H1 (cell line): ENCODE data around the gene CTDP1. TPM values are rescaled to one million over a fixed set of nuclear protein-coding genes. Genes with fewer than 3 reads are reported as not detected.

ENCODE experiments used
- EZH2 ChIP-seq: fragments of 200-600 bp; sonication (generic); IDR thresholded peaks from 2 replicates; pipeline ENCODE4 v1.7.1; 2012; ENCODE audit warnings: low read depth, mild to moderate bottlenecking, moderate library complexity, low read length, inconsistent platforms; ENCODE audit not compliant: severe bottlenecking
- NRF1 ChIP-seq: IDR thresholded peaks from 2 replicates; pipeline ENCODE4 v1.6.1; 2011; ENCODE audit warnings: mild to moderate bottlenecking, low read depth, low read length, improper control_type of control experiment
- RXRA ChIP-seq: IDR thresholded peaks from 2 replicates; pipeline ENCODE4 v1.6.1; 2011; ENCODE audit warnings: low read depth, mild to moderate bottlenecking, low read length, moderate library complexity; ENCODE audit not compliant: insufficient read depth
- SP1 ChIP-seq: IDR thresholded peaks from 2 replicates; pipeline ENCODE4 v1.6.1; 2011; ENCODE audit warnings: low read depth, low read length
- SP2 ChIP-seq: IDR thresholded peaks from 2 replicates; pipeline ENCODE4 v1.6.1; 2012; ENCODE audit warnings: mild to moderate bottlenecking, low read length, inconsistent platforms
- polyA plus RNA-seq, 7 experiments: library from polyadenylated mRNA; depleted of rRNA in 3 of 7; stranded (reverse) in 5 of 7; unstranded in 2 of 7; fragments of >200 nt in 5 of 7; fragments of 200-250 nt in 2 of 7; gene quantifications; 1 replicate in 5 of 7; 2 replicates in 1 of 7; 4 replicates in 1 of 7; pipeline versions ENCODE4 v1.2.1 to v1.2.3, GENCODE V29; 2011 to 2013; ENCODE audit warnings: missing spikeins in 2 of 7, mixed read lengths in 2 of 7
- total RNA-seq: library from RNA; stranded (reverse); fragmentation: NEBNext Ultra II Directional; extraction: Animal tissue kit (Norgen Biotek cat#: 25700); gene quantifications from 2 replicates; pipeline ENCODE4 v1.2.1, GENCODE V29; 2021
- TF ChIP-seq, protein P1 (sequence below): fragments of 300-600 bp; sonication (generic); IDR thresholded peaks from 2 replicates; pipeline ENCODE4 v1.7.1; 2012; ENCODE audit warnings: low read length, moderate library complexity, mild to moderate bottlenecking, inconsistent platforms; ENCODE audit not compliant: insufficient replicate concordance
- TF ChIP-seq, protein P2 (sequence below), 3 experiments: IDR thresholded peaks; 1 replicate in 2 of 3; 2 replicates in 1 of 3; pipeline versions ENCODE4 v1.5.1 to v1.6.1; 2011; ENCODE audit warnings: low read length in 3 of 3, mild to moderate bottlenecking in 3 of 3, inconsistent platforms in 2 of 3, low read depth in 1 of 3, moderate library complexity in 1 of 3; ENCODE audit not compliant: insufficient read depth in 1 of 3; ENCODE audit errors: control extremely low read depth in 1 of 3

Gene CTDP1
- total and polyA plus RNA-seq, 2 of the 8 experiments (the other 6 are each of a cell fraction or from before 2014, with no cell fraction given), result 16.6 to 37.0 TPM

GRCh38 chr18:79678665-79679551 is 695 bp upstream of the CTDP1 start (continued):
- TF ChIP-seq, protein P1, sequence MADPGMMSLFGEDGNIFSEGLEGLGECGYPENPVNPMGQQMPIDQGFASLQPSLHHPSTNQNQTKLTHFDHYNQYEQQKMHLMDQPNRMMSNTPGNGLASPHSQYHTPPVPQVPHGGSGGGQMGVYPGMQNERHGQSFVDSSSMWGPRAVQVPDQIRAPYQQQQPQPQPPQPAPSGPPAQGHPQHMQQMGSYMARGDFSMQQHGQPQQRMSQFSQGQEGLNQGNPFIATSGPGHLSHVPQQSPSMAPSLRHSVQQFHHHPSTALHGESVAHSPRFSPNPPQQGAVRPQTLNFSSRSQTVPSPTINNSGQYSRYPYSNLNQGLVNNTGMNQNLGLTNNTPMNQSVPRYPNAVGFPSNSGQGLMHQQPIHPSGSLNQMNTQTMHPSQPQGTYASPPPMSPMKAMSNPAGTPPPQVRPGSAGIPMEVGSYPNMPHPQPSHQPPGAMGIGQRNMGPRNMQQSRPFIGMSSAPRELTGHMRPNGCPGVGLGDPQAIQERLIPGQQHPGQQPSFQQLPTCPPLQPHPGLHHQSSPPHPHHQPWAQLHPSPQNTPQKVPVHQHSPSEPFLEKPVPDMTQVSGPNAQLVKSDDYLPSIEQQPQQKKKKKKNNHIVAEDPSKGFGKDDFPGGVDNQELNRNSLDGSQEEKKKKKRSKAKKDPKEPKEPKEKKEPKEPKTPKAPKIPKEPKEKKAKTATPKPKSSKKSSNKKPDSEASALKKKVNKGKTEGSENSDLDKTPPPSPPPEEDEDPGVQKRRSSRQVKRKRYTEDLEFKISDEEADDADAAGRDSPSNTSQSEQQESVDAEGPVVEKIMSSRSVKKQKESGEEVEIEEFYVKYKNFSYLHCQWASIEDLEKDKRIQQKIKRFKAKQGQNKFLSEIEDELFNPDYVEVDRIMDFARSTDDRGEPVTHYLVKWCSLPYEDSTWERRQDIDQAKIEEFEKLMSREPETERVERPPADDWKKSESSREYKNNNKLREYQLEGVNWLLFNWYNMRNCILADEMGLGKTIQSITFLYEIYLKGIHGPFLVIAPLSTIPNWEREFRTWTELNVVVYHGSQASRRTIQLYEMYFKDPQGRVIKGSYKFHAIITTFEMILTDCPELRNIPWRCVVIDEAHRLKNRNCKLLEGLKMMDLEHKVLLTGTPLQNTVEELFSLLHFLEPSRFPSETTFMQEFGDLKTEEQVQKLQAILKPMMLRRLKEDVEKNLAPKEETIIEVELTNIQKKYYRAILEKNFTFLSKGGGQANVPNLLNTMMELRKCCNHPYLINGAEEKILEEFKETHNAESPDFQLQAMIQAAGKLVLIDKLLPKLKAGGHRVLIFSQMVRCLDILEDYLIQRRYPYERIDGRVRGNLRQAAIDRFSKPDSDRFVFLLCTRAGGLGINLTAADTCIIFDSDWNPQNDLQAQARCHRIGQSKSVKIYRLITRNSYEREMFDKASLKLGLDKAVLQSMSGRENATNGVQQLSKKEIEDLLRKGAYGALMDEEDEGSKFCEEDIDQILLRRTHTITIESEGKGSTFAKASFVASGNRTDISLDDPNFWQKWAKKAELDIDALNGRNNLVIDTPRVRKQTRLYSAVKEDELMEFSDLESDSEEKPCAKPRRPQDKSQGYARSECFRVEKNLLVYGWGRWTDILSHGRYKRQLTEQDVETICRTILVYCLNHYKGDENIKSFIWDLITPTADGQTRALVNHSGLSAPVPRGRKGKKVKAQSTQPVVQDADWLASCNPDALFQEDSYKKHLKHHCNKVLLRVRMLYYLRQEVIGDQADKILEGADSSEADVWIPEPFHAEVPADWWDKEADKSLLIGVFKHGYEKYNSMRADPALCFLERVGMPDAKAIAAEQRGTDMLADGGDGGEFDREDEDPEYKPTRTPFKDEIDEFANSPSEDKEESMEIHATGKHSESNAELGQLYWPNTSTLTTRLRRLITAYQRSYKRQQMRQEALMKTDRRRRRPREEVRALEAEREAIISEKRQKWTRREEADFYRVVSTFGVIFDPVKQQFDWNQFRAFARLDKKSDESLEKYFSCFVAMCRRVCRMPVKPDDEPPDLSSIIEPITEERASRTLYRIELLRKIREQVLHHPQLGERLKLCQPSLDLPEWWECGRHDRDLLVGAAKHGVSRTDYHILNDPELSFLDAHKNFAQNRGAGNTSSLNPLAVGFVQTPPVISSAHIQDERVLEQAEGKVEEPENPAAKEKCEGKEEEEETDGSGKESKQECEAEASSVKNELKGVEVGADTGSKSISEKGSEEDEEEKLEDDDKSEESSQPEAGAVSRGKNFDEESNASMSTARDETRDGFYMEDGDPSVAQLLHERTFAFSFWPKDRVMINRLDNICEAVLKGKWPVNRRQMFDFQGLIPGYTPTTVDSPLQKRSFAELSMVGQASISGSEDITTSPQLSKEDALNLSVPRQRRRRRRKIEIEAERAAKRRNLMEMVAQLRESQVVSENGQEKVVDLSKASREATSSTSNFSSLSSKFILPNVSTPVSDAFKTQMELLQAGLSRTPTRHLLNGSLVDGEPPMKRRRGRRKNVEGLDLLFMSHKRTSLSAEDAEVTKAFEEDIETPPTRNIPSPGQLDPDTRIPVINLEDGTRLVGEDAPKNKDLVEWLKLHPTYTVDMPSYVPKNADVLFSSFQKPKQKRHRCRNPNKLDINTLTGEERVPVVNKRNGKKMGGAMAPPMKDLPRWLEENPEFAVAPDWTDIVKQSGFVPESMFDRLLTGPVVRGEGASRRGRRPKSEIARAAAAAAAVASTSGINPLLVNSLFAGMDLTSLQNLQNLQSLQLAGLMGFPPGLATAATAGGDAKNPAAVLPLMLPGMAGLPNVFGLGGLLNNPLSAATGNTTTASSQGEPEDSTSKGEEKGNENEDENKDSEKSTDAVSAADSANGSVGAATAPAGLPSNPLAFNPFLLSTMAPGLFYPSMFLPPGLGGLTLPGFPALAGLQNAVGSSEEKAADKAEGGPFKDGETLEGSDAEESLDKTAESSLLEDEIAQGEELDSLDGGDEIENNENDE, result no peak
- TF ChIP-seq SP1 (peak; percentile 23; the same call in 1 of the 2 replicates), RXRA (no peak), NRF1 (no peak; the same call in 1 of the 2 replicates), EZH2 (no peak), SP2 (no peak)
- TF ChIP-seq, protein P2, sequence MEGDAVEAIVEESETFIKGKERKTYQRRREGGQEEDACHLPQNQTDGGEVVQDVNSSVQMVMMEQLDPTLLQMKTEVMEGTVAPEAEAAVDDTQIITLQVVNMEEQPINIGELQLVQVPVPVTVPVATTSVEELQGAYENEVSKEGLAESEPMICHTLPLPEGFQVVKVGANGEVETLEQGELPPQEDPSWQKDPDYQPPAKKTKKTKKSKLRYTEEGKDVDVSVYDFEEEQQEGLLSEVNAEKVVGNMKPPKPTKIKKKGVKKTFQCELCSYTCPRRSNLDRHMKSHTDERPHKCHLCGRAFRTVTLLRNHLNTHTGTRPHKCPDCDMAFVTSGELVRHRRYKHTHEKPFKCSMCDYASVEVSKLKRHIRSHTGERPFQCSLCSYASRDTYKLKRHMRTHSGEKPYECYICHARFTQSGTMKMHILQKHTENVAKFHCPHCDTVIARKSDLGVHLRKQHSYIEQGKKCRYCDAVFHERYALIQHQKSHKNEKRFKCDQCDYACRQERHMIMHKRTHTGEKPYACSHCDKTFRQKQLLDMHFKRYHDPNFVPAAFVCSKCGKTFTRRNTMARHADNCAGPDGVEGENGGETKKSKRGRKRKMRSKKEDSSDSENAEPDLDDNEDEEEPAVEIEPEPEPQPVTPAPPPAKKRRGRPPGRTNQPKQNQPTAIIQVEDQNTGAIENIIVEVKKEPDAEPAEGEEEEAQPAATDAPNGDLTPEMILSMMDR (IDR thresholded peaks at IDR 0.05; ENCODE audit: control extremely low read depth in 1 of 3, insufficient read depth in 1 of 3, low read depth in 1 of 3, low read length in 3 of 3), result peak in 1 of 3 experiments; percentile 15; a peak in 1 of 4 replicates
